ENCODE results near the gene VDAC2.
A peak's percentile ranks its signal among the peaks of the same experiment; 100 is the strongest.
"Not testable (repeated sequence)": the region's sequence is repeated elsewhere in the genome, so short reads cannot be mapped to it uniquely, and the experiment has no call there.

Gene VDAC2

GRCh38 chr10:75210282-75211006, at the start of gene VDAC2:
Gene VDAC2 (plus strand): TSS chr10:75210796. CDS start chr10:75211159, 363 bp downstream.
- FAIRE-seq (peak; percentile 97), DNase-seq (ENCODE audit: insufficient read length, low spot score) (peak; percentile 88)

- FAIRE-seq (no peak), DNase-seq (ENCODE audit: insufficient read length, low spot score) (no peak)
Measured at GRCh38 chr10:75165684-75166622, 44.6 kb upstream of the VDAC2 start.

- no peak for FAIRE-seq
- DNase-seq (ENCODE audit: insufficient read length, low spot score) = no peak
Measured at GRCh38 chr10:75166623-75166972, 44.0 kb upstream of the VDAC2 start.

- FAIRE-seq (no peak), DNase-seq (ENCODE audit: insufficient read length, low spot score) (no peak)
Measured at GRCh38 chr10:75168275-75168674, 42.3 kb upstream of the VDAC2 start.

GRCh38 chr10:75170215-75170614, 40.4 kb upstream of the VDAC2 start:
- FAIRE-seq (no peak), DNase-seq (ENCODE audit: insufficient read length, low spot score) (no peak)

- DNase-seq (ENCODE audit: insufficient read length, low spot score) (no peak), FAIRE-seq (no peak)
Measured at GRCh38 chr10:75175046-75175445, 35.5 kb upstream of the VDAC2 start.

- DNase-seq (ENCODE audit: insufficient read length, low spot score) (no peak), FAIRE-seq (no peak)
Measured at GRCh38 chr10:75176046-75176445, 34.5 kb upstream of the VDAC2 start.

- DNase-seq (ENCODE audit: insufficient read length, low spot score) = no peak
- no peak for FAIRE-seq
Measured at GRCh38 chr10:75176736-75177135, 33.9 kb upstream of the VDAC2 start.

GRCh38 chr10:75179657-75180177, 30.9 kb upstream of the VDAC2 start:
- DNase-seq (ENCODE audit: insufficient read length, low spot score) (no peak), FAIRE-seq (no peak)

GRCh38 chr10:75180592-75180991, 30.0 kb upstream of the VDAC2 start:
- FAIRE-seq (no peak), DNase-seq (ENCODE audit: insufficient read length, low spot score) (no peak)

GRCh38 chr10:75181073-75181472, 29.5 kb upstream of the VDAC2 start:
- FAIRE-seq (no peak), DNase-seq (ENCODE audit: insufficient read length, low spot score) (no peak)

GRCh38 chr10:75186310-75186709, 24.3 kb upstream of the VDAC2 start:
- FAIRE-seq (no peak), DNase-seq (ENCODE audit: insufficient read length, low spot score) (no peak)

GRCh38 chr10:75187961-75188426, 22.6 kb upstream of the VDAC2 start:
- DNase-seq (ENCODE audit: insufficient read length, low spot score) = peak; percentile 61
- no peak for FAIRE-seq

- DNase-seq (ENCODE audit: insufficient read length, low spot score); FAIRE-seq: not testable (repeated sequence)
Measured at GRCh38 chr10:75188522-75188921, 22.1 kb upstream of the VDAC2 start.

- DNase-seq (ENCODE audit: insufficient read length, low spot score) = no peak
- no peak for FAIRE-seq
Measured at GRCh38 chr10:75189266-75190096, 21.1 kb upstream of the VDAC2 start.

GRCh38 chr10:75191821-75192568, 18.6 kb upstream of the VDAC2 start:
- peak; percentile 76 for DNase-seq (ENCODE audit: insufficient read length, low spot score)

GRCh38 chr10:75194625-75195024, 16.0 kb upstream of the VDAC2 start:
- not testable (repeated sequence) for DNase-seq (ENCODE audit: insufficient read length, low spot score); FAIRE-seq

More at GRCh38 chr10:75191821-75192568, 18.6 kb upstream of the VDAC2 start:
- FAIRE-seq = peak; percentile 13

- no peak for FAIRE-seq
- DNase-seq (ENCODE audit: insufficient read length, low spot score) = no peak
Measured at GRCh38 chr10:75195035-75195763, 15.4 kb upstream of the VDAC2 start.

- DNase-seq (ENCODE audit: insufficient read length, low spot score) (no peak), FAIRE-seq (no peak)
Measured at GRCh38 chr10:75197066-75197465, 13.5 kb upstream of the VDAC2 start.
